ENCODE data around the gene ATP5F1E. TPM values are rescaled to one million over a fixed set of nuclear protein-coding genes. Genes with fewer than 3 reads are reported as not detected.
"Not testable (repeated sequence)": the region's sequence is repeated elsewhere in the genome, so short reads cannot be mapped to it uniquely, and the experiment has no call there.

The ATP5F1E gene
- total RNA-seq, 1 experiment from 2014 or later, result 84.8 TPM

DNA sequence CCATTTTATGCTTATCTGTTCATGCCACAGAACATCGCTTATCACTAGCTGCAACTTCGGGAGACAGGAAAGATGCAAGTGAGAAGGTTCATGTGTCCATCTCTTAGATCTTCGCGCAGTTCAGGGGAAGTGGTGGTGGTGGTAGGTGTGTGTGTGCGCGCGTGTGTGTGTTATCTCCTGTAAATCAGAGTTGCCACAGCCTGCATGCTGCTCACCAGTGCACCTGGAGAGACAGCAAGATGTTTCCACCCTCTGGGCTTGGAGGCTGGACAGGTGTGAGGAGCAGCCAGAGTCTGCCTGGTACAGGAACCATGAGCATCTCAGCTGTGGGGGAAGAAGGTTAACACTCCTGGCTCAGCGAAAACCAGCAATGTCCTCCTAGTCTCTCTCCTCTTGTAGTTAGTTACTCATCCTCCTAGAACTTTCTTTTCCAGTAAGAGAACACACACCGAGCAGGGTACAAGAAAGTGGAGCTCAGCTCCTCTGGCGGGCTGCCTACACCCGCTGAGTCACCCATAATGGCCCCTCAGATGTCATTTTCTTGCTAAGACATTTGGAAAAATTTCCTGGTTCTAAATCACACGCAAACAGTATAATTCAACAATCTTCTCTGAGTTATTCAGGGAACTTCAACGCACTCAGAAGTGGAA lies 18.1 kb downstream of the ATP5F1E start:
- H3F3A ChIP-seq (ENCODE audit: insufficient read depth, low read depth), result peaks cover 30% of the 10 kb centered on the region
- peaks cover 37% of the 10 kb centered on the region for H3K4me1 ChIP-seq (replicated peaks; ENCODE audit: insufficient read depth)
- no peaks in the 10 kb centered on the region for H3K27me3 ChIP-seq (ENCODE audit: insufficient read depth, low read depth)
- DNase-seq, result no peak
- TF ChIP-seq EZH2 (IDR thresholded peaks at IDR 0.05; ENCODE audit: low read depth), result no peak
- TF ChIP-seq, protein P1, sequence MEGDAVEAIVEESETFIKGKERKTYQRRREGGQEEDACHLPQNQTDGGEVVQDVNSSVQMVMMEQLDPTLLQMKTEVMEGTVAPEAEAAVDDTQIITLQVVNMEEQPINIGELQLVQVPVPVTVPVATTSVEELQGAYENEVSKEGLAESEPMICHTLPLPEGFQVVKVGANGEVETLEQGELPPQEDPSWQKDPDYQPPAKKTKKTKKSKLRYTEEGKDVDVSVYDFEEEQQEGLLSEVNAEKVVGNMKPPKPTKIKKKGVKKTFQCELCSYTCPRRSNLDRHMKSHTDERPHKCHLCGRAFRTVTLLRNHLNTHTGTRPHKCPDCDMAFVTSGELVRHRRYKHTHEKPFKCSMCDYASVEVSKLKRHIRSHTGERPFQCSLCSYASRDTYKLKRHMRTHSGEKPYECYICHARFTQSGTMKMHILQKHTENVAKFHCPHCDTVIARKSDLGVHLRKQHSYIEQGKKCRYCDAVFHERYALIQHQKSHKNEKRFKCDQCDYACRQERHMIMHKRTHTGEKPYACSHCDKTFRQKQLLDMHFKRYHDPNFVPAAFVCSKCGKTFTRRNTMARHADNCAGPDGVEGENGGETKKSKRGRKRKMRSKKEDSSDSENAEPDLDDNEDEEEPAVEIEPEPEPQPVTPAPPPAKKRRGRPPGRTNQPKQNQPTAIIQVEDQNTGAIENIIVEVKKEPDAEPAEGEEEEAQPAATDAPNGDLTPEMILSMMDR (conservative IDR thresholded peaks at IDR 0.05), result no peak
- H2AFZ ChIP-seq, result no peak overlapping the region
- CTCF ChIA-PET, result no interaction called here
- no peaks in the 10 kb centered on the region for H3K9me3 ChIP-seq (ENCODE audit: insufficient read depth, low read depth)
- no peak overlapping the region for H3K27ac ChIP-seq
- no peaks in the 10 kb centered on the region for H3K9me2 ChIP-seq (ENCODE audit: insufficient read depth)
- no peaks in the 10 kb centered on the region for H3K79me2 ChIP-seq (ENCODE audit: low read depth)
- intact Hi-C loops (cut with micrococcal nuclease; ENCODE audit: unreplicated experiment), result no loop called here
- POLR2A ChIA-PET (ENCODE audit: unreplicated experiment), result no interaction called here
- no peak overlapping the region for H3K4me2 ChIP-seq
- no TSS peak for BruUV-seq (replicated peaks)
- H3K4me3 ChIP-seq, result no peak overlapping the region
- no peaks in the 10 kb centered on the region for H3K36me3 ChIP-seq (ENCODE audit: low read depth)
- H4K20me1 ChIP-seq (ENCODE audit: insufficient read depth), result no peaks in the 10 kb centered on the region

GRCh38 chr20:59013031-59013951 lies 18.8 kb downstream of the ATP5F1E start:
- no peak overlapping the region for H3K27ac ChIP-seq
- no peaks in the 10 kb centered on the region for H3K9me3 ChIP-seq (ENCODE audit: insufficient read depth, low read depth)
- BruUV-seq (replicated peaks), result no TSS peak
- no peak for DNase-seq
- H3K79me2 ChIP-seq (ENCODE audit: low read depth), result no peaks in the 10 kb centered on the region
- intact Hi-C loops (cut with micrococcal nuclease; ENCODE audit: unreplicated experiment), result no loop called here
- no peaks in the 10 kb centered on the region for H4K20me1 ChIP-seq (ENCODE audit: insufficient read depth)
- POLR2A ChIA-PET (ENCODE audit: unreplicated experiment), result no interaction called here
- no peaks in the 10 kb centered on the region for H3K36me3 ChIP-seq (ENCODE audit: low read depth)
- H3K9me2 ChIP-seq (ENCODE audit: insufficient read depth), result no peaks in the 10 kb centered on the region
- no peaks in the 10 kb centered on the region for H3K27me3 ChIP-seq (ENCODE audit: insufficient read depth, low read depth)
- CTCF ChIA-PET, result no interaction called here
- TF ChIP-seq, protein P1 (conservative IDR thresholded peaks at IDR 0.05), result no peak
- no peak for TF ChIP-seq EZH2 (IDR thresholded peaks at IDR 0.05; ENCODE audit: low read depth)
- peaks cover 32% of the 10 kb centered on the region for H3F3A ChIP-seq (ENCODE audit: insufficient read depth, low read depth)
- peaks cover 42% of the 10 kb centered on the region for H3K4me1 ChIP-seq (replicated peaks; ENCODE audit: insufficient read depth)
- H3K4me2 ChIP-seq, result no peak overlapping the region
- H3K4me3 ChIP-seq, result no peak overlapping the region
- H2AFZ ChIP-seq, result no peak overlapping the region

DNA sequence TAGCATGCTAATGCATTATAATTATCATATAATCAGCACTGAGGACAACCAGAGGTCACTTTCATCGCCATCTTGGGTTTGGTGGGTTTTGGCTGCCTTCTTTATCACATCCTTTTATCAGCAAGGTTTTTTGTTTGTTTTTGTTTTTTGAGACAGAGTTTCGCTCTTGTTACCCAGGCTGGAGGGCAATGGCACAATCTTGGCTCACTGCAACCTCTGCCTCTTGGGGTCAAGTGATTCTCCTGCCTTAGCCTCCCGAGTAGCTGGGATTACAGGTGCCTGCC lies 20.3 kb downstream of the ATP5F1E start:
- H3K36me3 ChIP-seq (ENCODE audit: low read depth); H3K9me3 ChIP-seq (ENCODE audit: insufficient read depth, low read depth); H4K20me1 ChIP-seq (ENCODE audit: insufficient read depth); H3K79me2 ChIP-seq (ENCODE audit: low read depth); H3K9me2 ChIP-seq (ENCODE audit: insufficient read depth); H2AFZ ChIP-seq; BruUV-seq (replicated peaks); POLR2A ChIA-PET (ENCODE audit: unreplicated experiment); DNase-seq; CTCF ChIA-PET; H3K27ac ChIP-seq; H3K27me3 ChIP-seq (ENCODE audit: insufficient read depth, low read depth); H3K4me3 ChIP-seq: not testable (repeated sequence)
- peaks cover 47% of the 10 kb centered on the region for H3K4me1 ChIP-seq (replicated peaks; ENCODE audit: insufficient read depth)
- intact Hi-C loops (cut with micrococcal nuclease; ENCODE audit: unreplicated experiment), result loop anchor here (1.0 to 2.0 kb wide), 2 partner anchors 20 to 71 kb away; partner anchors contain the start of gene ATP5F1E
- H3K4me2 ChIP-seq, result peak overlapping the region; percentile 65; the same call in 1 of the 2 replicates
- H3F3A ChIP-seq (ENCODE audit: insufficient read depth, low read depth), result peaks cover 32% of the 10 kb centered on the region

All from PC-9 (cell line).